GM12891 (cell line): ENCODE measurements around the gene IFT52.
"Not testable (repeated sequence)": the region's sequence is repeated elsewhere in the genome, so short reads cannot be mapped to it uniquely, and the experiment has no call there.

ENCODE experiments used
- DNase-seq: peaks from one replicate; pipeline ENCODE4 v3.0.0; 2011; ENCODE audit warnings: low spot score; ENCODE audit not compliant: insufficient read length
- FAIRE-seq: peaks from 2 replicates; lab custom pipeline; 2011; peaks lifted over from hg19 to GRCh38; lab: Jason Lieb, UNC
- PAX5 ChIP-seq: IDR thresholded peaks from 2 replicates; pipeline ENCODE4 v1.6.1; 2011; ENCODE audit warnings: low read length, moderate library complexity, mild to moderate bottlenecking; ENCODE audit not compliant: insufficient read depth, severe bottlenecking
- POLR2A ChIP-seq: IDR thresholded peaks from 2 replicates; pipeline ENCODE4 v1.6.1; 2011; ENCODE audit warnings: low read depth, low read length, control low read depth
- POLR2AphosphoS5 ChIP-seq: IDR thresholded peaks from 2 replicates; pipeline ENCODE4 v1.6.1; 2011; ENCODE audit warnings: low read depth, low read length, control low read depth
- POU2F2 ChIP-seq: IDR thresholded peaks from 2 replicates; pipeline ENCODE4 v1.6.1; 2011; ENCODE audit warnings: low read depth, mild to moderate bottlenecking, control low read depth, low read length, moderate library complexity
- SPI1 ChIP-seq: IDR thresholded peaks from 2 replicates; pipeline ENCODE4 v1.6.1; 2011; ENCODE audit warnings: low read depth, low read length, control low read depth
- TAF1 ChIP-seq: IDR thresholded peaks from 2 replicates; pipeline ENCODE4 v1.6.1; 2011; ENCODE audit warnings: low read depth, low read length, control low read depth

IFT52 gene

DNA sequence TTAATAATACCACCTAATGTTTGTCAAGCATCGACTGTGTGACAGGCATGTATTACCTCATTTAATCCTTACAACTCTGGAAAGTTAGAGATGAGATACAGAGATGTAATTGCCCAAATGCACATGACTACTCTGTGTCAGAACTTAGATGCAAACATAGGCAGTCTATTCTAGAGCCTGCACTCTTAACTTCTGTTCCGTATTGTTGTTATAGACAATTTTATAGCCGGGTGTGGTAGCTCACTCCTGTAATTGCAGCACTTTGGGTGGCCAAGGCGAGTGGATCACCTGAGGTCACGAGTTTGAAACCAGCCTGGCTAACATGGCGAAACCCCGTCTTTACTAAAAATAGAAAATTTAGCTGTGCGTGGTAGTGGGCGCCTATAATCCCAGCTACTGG is 15.0 kb downstream of the IFT52 start:
- TF ChIP-seq POU2F2 (no peak), TAF1 (no peak), POLR2A (no peak), POLR2AphosphoS5 (no peak), PAX5 (no peak), SPI1 (no peak)
- FAIRE-seq = no peak

DNA sequence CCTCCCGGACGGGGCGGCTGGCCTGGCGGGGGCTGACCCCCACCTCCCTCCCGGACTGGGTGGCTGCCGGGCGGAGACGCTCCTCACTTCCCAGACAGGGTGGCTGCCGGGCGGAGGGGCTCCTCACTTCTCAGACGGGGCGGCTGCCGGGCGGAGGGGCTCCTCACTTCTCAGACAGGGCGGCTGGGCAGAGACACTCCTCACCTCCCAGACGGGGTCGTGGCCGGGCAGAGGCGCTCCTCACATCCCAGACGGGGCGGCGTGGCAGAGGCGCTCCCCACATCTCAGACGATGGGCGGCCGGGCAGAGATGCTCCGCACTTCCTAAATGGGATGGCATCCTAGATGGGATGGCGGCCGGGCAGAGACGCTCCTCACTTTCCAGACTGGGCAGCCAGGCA is 16.5 kb downstream of the IFT52 start:
- FAIRE-seq, DNase-seq: not testable (repeated sequence)

More for the DNA sequence above, 15.0 kb downstream of the IFT52 start:
- no peak for DNase-seq

DNA sequence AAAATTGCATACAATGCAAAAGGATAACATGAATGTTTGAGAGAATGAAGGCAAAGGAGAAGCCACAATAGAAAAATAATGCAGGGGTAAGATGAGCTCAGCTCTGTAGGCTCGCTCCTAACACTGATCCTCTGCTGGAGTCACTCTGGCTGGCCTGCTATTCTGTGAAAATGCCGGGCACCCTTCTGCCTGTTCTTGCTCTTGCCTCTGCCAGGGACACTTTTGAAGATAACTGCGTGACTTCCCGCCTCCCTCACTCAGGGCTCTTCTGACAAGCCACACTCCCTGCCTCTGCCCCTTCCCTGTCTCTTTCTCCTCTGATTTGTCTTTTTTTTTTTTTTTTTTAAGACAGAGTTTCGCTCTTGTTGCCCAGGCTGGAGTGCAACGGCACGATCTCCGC is 40.9 kb downstream of the IFT52 start:
- DNase-seq (no peak), FAIRE-seq (no peak)
- TF ChIP-seq POLR2A (no peak), TAF1 (no peak), PAX5 (no peak), SPI1 (no peak), POLR2AphosphoS5 (no peak), POU2F2 (no peak)

DNA sequence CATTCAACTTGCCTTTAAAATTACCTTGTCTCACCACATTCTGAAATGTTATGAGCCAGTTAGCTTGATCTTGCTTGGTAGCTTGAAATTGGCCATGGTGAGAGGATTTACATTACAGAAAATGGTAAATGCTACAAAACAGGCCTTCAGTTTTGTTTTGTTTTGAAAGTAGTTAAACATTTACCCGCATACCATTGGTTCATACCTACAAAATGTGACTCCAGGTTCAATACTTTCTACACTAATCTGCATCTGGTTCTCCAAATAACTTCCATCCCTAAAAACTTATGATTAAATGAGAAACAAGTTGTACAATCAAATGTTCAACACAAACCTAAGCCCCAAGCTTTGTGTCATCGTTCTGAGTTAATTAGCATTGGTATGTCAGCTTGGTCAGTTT is 45.7 kb downstream of the IFT52 start:
- DNase-seq = no peak
- no peak for FAIRE-seq
- TF ChIP-seq SPI1 (no peak), PAX5 (no peak), POLR2A (no peak), POU2F2 (no peak), POLR2AphosphoS5 (no peak), TAF1 (no peak)

DNA sequence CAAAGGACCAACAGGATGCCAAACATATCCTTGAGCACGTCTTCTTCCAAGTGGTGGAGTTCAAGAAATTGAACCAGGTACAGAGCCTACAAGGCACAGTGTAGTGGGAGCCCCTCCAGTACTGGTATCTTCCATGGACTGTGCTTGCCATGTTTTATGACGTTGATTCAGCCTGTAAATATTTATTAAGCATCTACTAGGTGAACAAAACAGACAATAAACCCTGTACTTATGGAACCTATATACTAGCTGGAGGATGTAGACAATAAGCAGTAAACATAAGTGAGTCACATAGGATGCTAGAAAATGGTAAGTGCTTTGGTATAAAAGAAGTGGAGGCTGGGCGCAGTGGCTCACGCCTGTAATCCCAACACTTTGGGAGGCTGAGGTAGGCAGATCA is 51.8 kb downstream of the IFT52 start:
- no peak for DNase-seq
- TF ChIP-seq POU2F2 (no peak), POLR2A (no peak), POLR2AphosphoS5 (no peak), PAX5 (no peak), SPI1 (no peak), TAF1 (no peak)
- no peak for FAIRE-seq

DNA sequence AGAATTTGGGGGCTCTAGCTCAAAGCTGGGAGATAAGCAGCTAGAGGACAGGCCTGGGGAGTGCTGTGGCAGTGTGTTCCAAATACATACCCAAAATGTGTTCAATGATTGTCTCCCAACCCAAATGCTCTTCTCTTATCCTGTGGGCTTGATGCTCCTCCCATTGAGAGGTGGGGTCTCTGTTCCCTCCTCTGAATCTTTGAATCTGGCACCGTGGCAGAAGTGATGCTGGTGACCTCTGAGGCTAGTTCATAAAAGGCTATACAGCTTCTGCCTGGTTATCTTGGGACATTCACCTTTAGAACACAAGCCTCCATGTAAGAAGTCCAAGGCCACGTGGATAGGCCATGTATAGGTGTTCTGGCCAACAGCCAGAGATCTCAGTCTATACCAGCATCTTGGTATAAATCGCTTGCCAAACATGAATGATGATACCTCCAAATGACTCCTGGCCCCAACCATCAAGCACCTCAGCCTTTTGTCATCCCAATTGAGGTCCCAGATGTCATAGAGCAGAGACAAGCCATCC is 60.3 kb downstream of the IFT52 start:
- DNase-seq (no peak), FAIRE-seq (no peak)
- no peak for TF ChIP-seq TAF1
- TF ChIP-seq POLR2A = no peak
- TF ChIP-seq PAX5 = no peak
- TF ChIP-seq POU2F2 = no peak
- TF ChIP-seq SPI1 = no peak
- TF ChIP-seq POLR2AphosphoS5 = no peak

DNA sequence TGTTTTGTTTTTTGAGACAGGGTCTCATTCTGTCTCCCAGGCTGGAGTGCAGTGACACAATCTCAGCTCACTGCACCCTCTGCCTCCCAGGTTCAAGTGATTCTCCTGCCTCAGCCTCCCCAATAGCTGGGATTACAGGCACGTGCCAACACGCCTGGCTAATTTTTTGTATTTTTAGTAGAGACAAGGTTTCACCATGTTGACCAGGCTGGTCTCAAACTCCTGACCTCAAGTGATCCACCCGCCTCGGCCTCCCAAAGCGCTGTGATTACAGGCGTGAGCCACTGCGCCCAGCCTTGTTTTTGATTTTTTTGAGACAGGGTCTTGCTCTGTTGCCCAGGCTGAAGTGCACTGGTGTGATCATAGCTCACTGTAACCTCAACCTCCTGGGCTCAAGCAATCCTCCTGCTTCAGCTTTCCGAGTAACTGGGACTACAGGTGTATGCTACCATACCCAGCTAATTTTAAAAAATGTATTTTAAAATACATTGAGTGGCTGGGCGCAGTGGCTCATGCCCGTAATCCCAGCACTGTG is 61.0 kb downstream of the IFT52 start:
- DNase-seq, FAIRE-seq: not testable (repeated sequence)

DNA sequence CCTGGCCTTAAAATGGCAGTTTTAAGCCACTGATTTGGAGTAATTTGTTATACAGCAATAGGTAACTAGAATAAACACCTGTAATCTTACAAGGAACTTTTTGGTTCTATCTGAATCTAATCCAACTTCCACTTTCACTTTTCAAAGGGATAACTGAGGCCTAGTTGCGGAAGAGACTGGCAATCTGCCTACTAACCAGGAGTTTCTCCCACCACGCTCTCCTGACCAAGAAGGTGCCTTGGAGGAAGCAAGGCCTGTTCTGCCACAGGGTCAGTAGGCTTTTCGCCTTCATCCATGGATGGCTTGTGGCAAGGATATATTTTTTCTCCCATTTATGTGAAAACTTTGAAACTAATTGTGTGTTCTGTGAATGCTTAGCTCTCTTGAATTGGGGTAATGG is 63.2 kb downstream of the IFT52 start:
- TF ChIP-seq POLR2AphosphoS5 (no peak), POU2F2 (no peak), PAX5 (no peak), POLR2A (no peak), TAF1 (no peak), SPI1 (no peak)
- no peak for FAIRE-seq
- no peak for DNase-seq

DNA sequence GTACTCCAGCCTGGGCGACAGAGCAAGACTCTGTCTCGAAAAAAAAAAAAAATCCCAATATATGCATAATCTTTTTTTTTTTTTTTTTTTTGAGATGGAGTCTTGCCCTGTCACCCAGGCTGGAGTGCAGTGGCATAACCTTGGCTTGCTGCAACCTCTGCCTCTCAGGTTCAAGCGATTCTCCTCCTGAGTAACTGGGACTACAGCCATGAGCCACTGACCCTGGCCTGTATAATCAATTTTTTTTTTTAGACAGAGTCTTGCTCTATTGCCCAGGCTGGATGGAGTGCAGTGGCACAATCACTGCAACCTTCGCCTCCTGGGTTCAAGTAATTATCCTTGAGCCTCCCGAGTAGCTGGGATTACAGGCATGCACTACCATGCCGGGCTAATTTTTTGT is 64.4 kb downstream of the IFT52 start:
- not testable (repeated sequence) for DNase-seq, FAIRE-seq

DNA sequence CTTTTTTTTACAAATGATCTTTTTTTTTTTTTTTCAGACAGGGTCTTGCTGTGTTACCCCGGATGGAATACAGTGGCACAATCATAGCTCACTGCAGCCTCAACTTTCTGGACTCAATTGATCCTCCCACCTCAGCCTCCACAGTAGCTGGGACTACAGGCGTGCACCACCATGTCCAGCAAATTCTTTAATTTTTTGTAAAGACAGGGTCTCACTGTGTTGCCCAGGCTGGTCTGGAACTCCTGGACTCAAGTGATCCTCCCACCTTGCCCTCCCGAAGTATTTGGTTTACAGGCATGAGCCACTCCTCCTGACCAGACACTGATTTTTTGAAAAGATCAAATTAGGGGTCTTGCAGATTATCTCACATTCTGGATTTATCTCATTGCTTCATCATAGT is 65.2 kb downstream of the IFT52 start:
- no peak for FAIRE-seq
- TF ChIP-seq SPI1 (no peak), POLR2AphosphoS5 (no peak), PAX5 (no peak), POU2F2 (no peak), POLR2A (no peak), TAF1 (no peak)
- DNase-seq = no peak

DNA sequence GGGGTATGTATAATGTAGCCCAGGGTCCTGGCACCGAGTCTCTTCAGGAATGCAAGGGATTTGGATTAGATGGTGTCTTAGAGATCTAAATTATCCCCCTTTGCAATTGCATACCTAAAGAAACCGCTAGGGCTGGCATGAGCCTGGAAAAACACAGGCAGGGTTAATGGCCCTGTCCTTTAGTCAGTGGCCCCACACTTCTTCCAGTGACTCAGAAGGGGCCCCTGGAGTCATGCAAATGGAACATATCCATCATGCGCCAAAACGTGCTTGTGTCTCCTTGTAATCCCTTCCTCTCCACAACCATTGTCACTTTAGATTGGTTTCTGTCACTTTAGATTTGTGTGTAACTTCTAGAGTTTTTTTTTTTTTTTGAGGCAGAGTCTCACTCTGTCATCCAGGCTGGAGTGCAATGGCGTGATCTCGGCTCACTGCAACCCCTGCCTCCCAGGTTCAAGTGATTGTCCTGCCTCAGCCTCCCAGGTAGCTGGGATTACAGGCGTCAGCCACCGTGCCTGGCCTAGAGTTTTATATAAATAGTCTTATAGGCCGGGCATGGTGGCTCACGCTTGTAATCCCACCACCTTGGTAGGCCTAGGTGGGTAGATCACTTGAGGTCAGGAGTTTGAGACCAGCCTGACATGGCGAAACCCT is 67.5 kb downstream of the IFT52 start:
- TF ChIP-seq POLR2AphosphoS5 (no peak), PAX5 (no peak), POLR2A (no peak), POU2F2 (no peak), TAF1 (no peak), SPI1 (no peak)
- no peak for DNase-seq
- no peak for FAIRE-seq
